AG04450 (cell line): ENCODE results near the gene KCNIP1. TPM values are rescaled to one million over a fixed set of nuclear protein-coding genes. Genes with fewer than 3 reads are reported as not detected.

Experiments
- CTCF ChIA-PET: fragments of 300-600, 350-600 bp; formaldehyde crosslinking; extraction: SDS; loops from one replicate; lab custom pipeline; 2022; ENCODE audit warnings: antibody characterized with exemption, inconsistent platforms; lab: Charles Lee
- POLR2A ChIA-PET: fragments of 350-600 bp; formaldehyde crosslinking; extraction: SDS; loops from one replicate; lab custom pipeline; 2021; ENCODE audit warnings: antibody characterized with exemption, inconsistent platforms; lab: Yijun Ruan, JAX
- DNase-seq: peaks from one replicate; pipeline ENCODE4 v3.0.0-alpha.2; 2011; ENCODE audit warnings: low read depth, low spot score
- H3K27ac ChIP-seq: one replicate; pipeline ENCODE4 v1.5.1; 2012; ENCODE audit warnings: low read depth, low read length, control low read depth
- H3K27me3 ChIP-seq: one replicate; pipeline ENCODE4 v1.6.0; 2012; ENCODE audit warnings: low read length; ENCODE audit not compliant: control insufficient read depth, insufficient read depth
- H3K4me3 ChIP-seq: 2 replicates; pipeline ENCODE4 v1.5.1; 2011; ENCODE audit warnings: mild to moderate bottlenecking, low read depth, low read length, control low read depth
- H3K9me3 ChIP-seq: 2 replicates; pipeline ENCODE4 v1.5.1; 2012; ENCODE audit warnings: low read length; ENCODE audit not compliant: control insufficient read depth, insufficient read depth
- CTCF ChIP-seq: IDR thresholded peaks from 2 replicates; pipeline ENCODE4 v1.5.1; 2011; ENCODE audit warnings: low read depth, low read length, control low read depth, inconsistent platforms
- polyA plus RNA-seq: library from polyadenylated mRNA; depleted of rRNA; stranded (reverse); fragments of >200 nt; gene quantifications from 2 replicates; pipeline ENCODE4 v1.2.3, GENCODE V29; 2011

Gene KCNIP1
- polyA plus RNA-seq, 1 experiment: not detected

DNA sequence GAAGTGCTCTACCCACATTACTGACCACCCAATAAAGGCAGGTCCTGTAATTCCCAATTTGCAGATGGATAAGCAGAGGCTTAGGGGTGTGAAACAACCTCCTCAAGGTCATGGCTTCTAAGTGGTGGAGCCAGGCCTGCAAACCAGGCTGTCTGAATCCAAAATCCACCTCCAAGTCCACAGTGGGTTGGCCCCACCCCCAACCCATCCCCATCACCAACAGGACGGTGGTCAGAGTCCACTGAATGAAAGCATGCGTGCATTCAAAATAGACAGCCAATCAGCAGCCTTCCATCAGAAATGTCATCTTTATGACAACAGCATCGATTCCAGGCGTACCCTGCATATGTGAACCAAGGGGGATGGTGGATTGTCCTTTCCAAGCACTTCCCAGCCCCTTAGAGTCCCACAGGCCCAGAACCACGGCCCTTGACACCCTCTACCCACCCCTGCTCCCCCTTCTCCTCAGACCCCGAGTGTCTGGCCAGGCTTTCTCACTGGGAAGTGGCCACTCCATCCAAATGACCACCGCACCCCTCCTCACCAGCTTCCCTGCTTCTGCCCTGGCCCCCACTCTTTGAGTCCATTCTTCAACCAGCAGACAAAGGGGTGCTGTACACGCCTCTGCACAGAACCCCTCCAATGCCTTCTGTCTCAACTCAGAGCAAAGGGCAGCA is 133.1 kb downstream of the KCNIP1 start:
- Histone ChIP-seq H3K9me3 (no peaks in the 10 kb centered on the region), H3K27ac (no peak overlapping the region), H3K4me3 (no peak overlapping the region), H3K27me3 (peaks cover 6% of the 10 kb centered on the region)
- CTCF ChIA-PET: no interaction called here
- DNase-seq: no peak
- TF ChIP-seq CTCF: no peak
- POLR2A ChIA-PET: no interaction called here

GRCh38 chr5:170638051-170638450 is 134.2 kb downstream of the KCNIP1 start:
- TF ChIP-seq CTCF: no peak
- DNase-seq: no peak
- ChIA-PET CTCF (interaction anchor here (0.5 to 1.8 kb wide), 25 partner anchors 13 to 633 kb away, joined by 3 to 28 read pairs (median 3); no protein-coding TSS in a partner anchor), POLR2A (no interaction called here)
- Histone ChIP-seq H3K4me3 (no peak overlapping the region), H3K27me3 (peaks cover 7% of the 10 kb centered on the region), H3K9me3 (no peaks in the 10 kb centered on the region), H3K27ac (no peak overlapping the region)

- peaks cover 7% of the 10 kb centered on the region for H3K27me3 ChIP-seq
- TF ChIP-seq CTCF: peak; percentile 86
- no peak overlapping the region for H3K27ac ChIP-seq
- H3K9me3 ChIP-seq: no peaks in the 10 kb centered on the region
- ChIA-PET CTCF (interaction anchor here (0.6 to 1.8 kb wide), 23 partner anchors 13 to 1684 kb away, joined by 3 to 28 read pairs (median 3); no protein-coding TSS in a partner anchor), POLR2A (no interaction called here)
- no peak overlapping the region for H3K4me3 ChIP-seq
- no peak for DNase-seq
Measured at GRCh38 chr5:170638454-170639220, 134.8 kb downstream of the KCNIP1 start.

DNA sequence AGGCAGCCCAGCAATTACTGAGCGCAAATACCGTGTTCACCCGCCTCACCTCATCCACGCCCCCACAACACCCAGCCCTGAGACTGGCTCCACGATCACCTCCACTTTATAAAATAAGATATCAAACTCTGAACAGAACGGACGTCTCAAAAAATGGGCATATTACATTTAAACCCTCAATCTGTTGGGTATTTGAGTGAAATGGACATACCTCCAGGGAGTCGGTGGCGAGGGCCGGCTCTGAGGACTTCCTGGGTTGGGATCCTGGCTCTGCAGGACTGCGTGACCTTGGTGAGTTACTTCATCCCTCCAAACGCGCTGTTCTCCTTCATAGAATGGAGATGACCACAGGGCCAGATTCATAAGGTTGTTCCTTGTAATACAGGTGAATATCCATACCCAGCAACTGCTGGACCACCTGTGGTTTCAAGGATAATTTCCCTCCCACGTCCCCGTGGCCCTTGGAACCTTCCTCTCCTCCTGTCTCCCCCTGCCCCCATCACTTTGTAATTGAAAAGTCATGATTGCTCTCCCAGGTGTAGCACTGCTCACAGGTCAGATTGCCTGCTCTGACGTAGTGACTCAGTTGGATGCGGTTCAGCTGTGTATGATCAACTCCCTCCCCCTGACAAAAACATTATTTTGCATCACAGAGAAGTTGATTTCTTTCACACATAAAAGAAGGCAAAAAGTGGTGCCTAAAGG is 135.6 kb downstream of the KCNIP1 start:
- POLR2A ChIA-PET: no interaction called here
- CTCF ChIA-PET: interaction anchor here (0.6 to 1.8 kb wide), 15 partner anchors 13 to 1684 kb away, joined by 3 to 28 read pairs (median 3); no protein-coding TSS in a partner anchor
- Histone ChIP-seq H3K27me3 (peaks cover 7% of the 10 kb centered on the region), H3K9me3 (no peaks in the 10 kb centered on the region), H3K27ac (no peak overlapping the region), H3K4me3 (no peak overlapping the region)
- TF ChIP-seq CTCF: no peak
- DNase-seq: no peak
